K562 (cell line): ENCODE results near the gene REX1BD. TPM values are rescaled to one million over a fixed set of nuclear protein-coding genes. Genes with fewer than 3 reads are reported as not detected.

Source experiments
- ARNT ChIP-seq, 2 experiments: fragments of 450-650 bp; IDR thresholded peaks; 2 replicates each; pipeline ENCODE4 v1.6.1; 2016; ENCODE audit warnings: mild to moderate bottlenecking in 1 of 2
- ASH1L ChIP-seq: fragments of 450-650 bp; IDR thresholded peaks from 2 replicates; pipeline ENCODE4 v1.6.1; 2018; ENCODE audit warnings: borderline replicate concordance, mild to moderate bottlenecking, low read depth; ENCODE audit not compliant: partially characterized antibody
- BACH1 ChIP-seq: fragments of 200-800 bp; sonication (Bioruptor generic); IDR thresholded peaks from 2 replicates; pipeline ENCODE4 v1.6.1; 2016; ENCODE audit warnings: missing genetic modification characterization, missing compliant biosample characterization
- BHLHE40 ChIP-seq: IDR thresholded peaks from 2 replicates; pipeline ENCODE4 v1.6.1; 2011; ENCODE audit warnings: low read length, improper control_type of control experiment
- CBX3 ChIP-seq, 2 experiments: IDR thresholded peaks; 1 replicate in 1 of 2; 2 replicates in 1 of 2; pipeline ENCODE4 v1.6.1; 2012; ENCODE audit warnings: inconsistent platforms in 2 of 2, low read length in 2 of 2, borderline replicate concordance in 1 of 2, control low read depth in 1 of 2
- CREB3L1 ChIP-seq: fragments of 450-650 bp; IDR thresholded peaks from 2 replicates; pipeline ENCODE4 v1.6.1; 2014; ENCODE audit warnings: low read depth, mild to moderate bottlenecking, moderate library complexity, borderline replicate concordance
- CXXC5 ChIP-seq: fragments of 250-450 bp; sonication (Bioruptor Pico); IDR thresholded peaks from 2 replicates; pipeline ENCODE4 v1.8.0; 2022; ENCODE audit warnings: inconsistent platforms, mild to moderate bottlenecking, moderate library complexity
- ETV5 ChIP-seq: sonication (generic); formaldehyde crosslinking; IDR thresholded peaks from 2 replicates; pipeline ENCODE4 v1.4.0; 2020; ENCODE audit warnings: low read depth, mild to moderate bottlenecking, missing genetic modification reagents
- GABPA ChIP-seq: fragments of 200-800 bp; sonication (Bioruptor generic); conservative IDR thresholded peaks from 2 replicates; pipeline ENCODE4 v1.6.1; 2016; ENCODE audit warnings: low read depth, missing genetic modification characterization, missing compliant biosample characterization
- GATAD2A ChIP-seq: fragments of 450-650 bp; IDR thresholded peaks from 2 replicates; pipeline ENCODE4 v1.6.1; 2017
- MAFK ChIP-seq: IDR thresholded peaks from 2 replicates; pipeline ENCODE4 v1.6.1; 2011; ENCODE audit warnings: low read length, improper control_type of control experiment
- MCM5 ChIP-seq: fragments of 450-650 bp; IDR thresholded peaks from 2 replicates; pipeline ENCODE4 v1.6.1; 2016; ENCODE audit warnings: low read depth
- MLX ChIP-seq, 2 experiments: fragments of 450-650 bp in 1 of 2; sonication (generic) in 1 of 2; formaldehyde crosslinking; conservative IDR thresholded peaks; 2 replicates each; pipeline versions ENCODE4 v1.4.0 to v1.8.1; 2020 to 2022; ENCODE audit warnings: mild to moderate bottlenecking in 1 of 2, missing genetic modification reagents in 1 of 2
- MYC ChIP-seq, 2 experiments: fragments of 250-450 bp in 1 of 2; sonication (Bioruptor Pico) in 1 of 2; IDR thresholded peaks; 2 replicates each; pipeline versions ENCODE4 v1.5.1 to v1.6.1; 2012 to 2021; ENCODE audit warnings: low read depth in 2 of 2, borderline replicate concordance in 1 of 2, improper control_type of control experiment in 1 of 2, low read length in 1 of 2, mild to moderate bottlenecking in 1 of 2, moderate library complexity in 1 of 2
- NR1H2 ChIP-seq: sonication (generic); formaldehyde crosslinking; IDR thresholded peaks from 2 replicates; pipeline ENCODE4 v1.4.0; 2020; ENCODE audit warnings: mild to moderate bottlenecking, missing genetic modification reagents
- PHF21A ChIP-seq: fragments of 450-650 bp; IDR thresholded peaks from 2 replicates; pipeline ENCODE4 v1.6.1; 2017; ENCODE audit warnings: low read depth, borderline replicate concordance
- POLR2B ChIP-seq: fragments of 450-650 bp; IDR thresholded peaks from 2 replicates; pipeline ENCODE4 v1.6.1; 2018; ENCODE audit warnings: low read depth; ENCODE audit not compliant: partially characterized antibody
- RFX7 ChIP-seq: fragments of 250-450 bp; sonication (Bioruptor Pico); IDR thresholded peaks from 2 replicates; pipeline ENCODE4 v1.5.1; 2021; ENCODE audit warnings: mild to moderate bottlenecking
- SPI1 ChIP-seq: IDR thresholded peaks from 2 replicates; pipeline ENCODE4 v1.6.1; 2011; ENCODE audit warnings: low read depth, low read length, control low read depth, borderline replicate concordance
- TBP ChIP-seq: optimal IDR thresholded peaks from 2 replicates; pipeline ENCODE3; 2011; ENCODE audit warnings: low read depth, low read length, improper control_type of control experiment
- YBX1 ChIP-seq: fragments of 450-650 bp; IDR thresholded peaks from 2 replicates; pipeline ENCODE4 v1.7.1; 2016; ENCODE audit warnings: mild to moderate bottlenecking
- ZNF384 ChIP-seq: IDR thresholded peaks from 2 replicates; pipeline ENCODE4 v1.6.1; 2012; ENCODE audit warnings: low read depth, low read length, improper control_type of control experiment
- polyA plus RNA-seq, 8 experiments: library from polyadenylated mRNA; depleted of rRNA in 4 of 8; stranded (reverse) in 5 of 8; unstranded in 3 of 8; fragments of >200 nt; fragmentation: Nextera tagmentation in 2 of 8; fragmentation: Illumina TruSeq in 1 of 8; extraction: Ambion mirVana in 2 of 8; extraction: Trizol in 1 of 8; gene quantifications; 2 replicates each; pipeline versions ENCODE4 v1.2.1 to v1.2.3, GENCODE V29; 2011 to 2014; ENCODE audit warnings: inconsistent platforms in 1 of 8, missing spikeins in 1 of 8
- total RNA-seq, 7 experiments: library from RNA; depleted of rRNA in 6 of 7; stranded (reverse); fragments of >200 nt in 6 of 7; fragmentation: Illumina TruSeq in 2 of 7; extraction: Trizol in 2 of 7; gene quantifications; 2 replicates each; pipeline versions ENCODE4 v1.2.1 to v1.2.3, GENCODE V29; 2011 to 2021; ENCODE audit warnings: low replicate concordance in 1 of 7
- TF ChIP-seq, protein P1 (sequence below): fragments of 450-650 bp; formaldehyde crosslinking; IDR thresholded peaks from 2 replicates; pipeline ENCODE4 v1.4.0; 2020; ENCODE audit warnings: mild to moderate bottlenecking, moderate library complexity
- TF ChIP-seq, protein P2 (sequence below): fragments of 450-650 bp; IDR thresholded peaks from 2 replicates; pipeline ENCODE4 v1.6.1; 2016; ENCODE audit warnings: antibody characterized with exemption

Gene REX1BD
- total and polyA plus RNA-seq, 9 of the 15 experiments (the other 6 are each of a cell fraction or from before 2014, with no cell fraction given), result 1.9 to 136 (median 13.8) TPM

GRCh38 chr19:18557411-18558201 lies 31.0 kb upstream of the REX1BD start, which contains the start of gene KXD1 (continued):
- TF ChIP-seq CXXC5 (CRISPR knock-in tag) (peak; percentile 98), GABPA (peak; percentile 83), RFX7 (CRISPR knock-in tag) (no peak), CBX3 (IDR thresholded peaks at IDR 0.05; ENCODE audit: borderline replicate concordance in 1 of 2, low read length in 2 of 2) (peak in 1 of 2 experiments; percentile 98; a peak in 2 of 3 replicates), SPI1 (peak; percentile 64), GATAD2A (peak; percentile 86), YBX1 (no peak), MYC (IDR thresholded peaks at IDR 0.05; ENCODE audit: low read depth, low read length) (peak; percentile 93), MYC (CRISPR knock-in tag; IDR thresholded peaks at IDR 0.05; ENCODE audit: borderline replicate concordance, low read depth) (no peak), BHLHE40 (peak; percentile 75), ZNF384 (peak; percentile 60; the same call in 1 of the 2 replicates), POLR2B (no peak), NR1H2 (CRISPR knock-in tag) (no peak), ARNT (IDR thresholded peaks at IDR 0.05) (peak; percentile 66 to 77; a peak in 3 of 4 replicates), ASH1L (peak; percentile 52), MCM5 (no peak), CREB3L1 (peak; percentile 51; the same call in 1 of the 2 replicates), ETV5 (CRISPR knock-in tag) (peak; percentile 86), TBP (peak; percentile 61), BACH1 (tag) (no peak), MAFK (no peak), MLX (CRISPR knock-in tag; conservative IDR thresholded peaks at IDR 0.05) (no peak), PHF21A (no peak)
- TF ChIP-seq, protein P1, sequence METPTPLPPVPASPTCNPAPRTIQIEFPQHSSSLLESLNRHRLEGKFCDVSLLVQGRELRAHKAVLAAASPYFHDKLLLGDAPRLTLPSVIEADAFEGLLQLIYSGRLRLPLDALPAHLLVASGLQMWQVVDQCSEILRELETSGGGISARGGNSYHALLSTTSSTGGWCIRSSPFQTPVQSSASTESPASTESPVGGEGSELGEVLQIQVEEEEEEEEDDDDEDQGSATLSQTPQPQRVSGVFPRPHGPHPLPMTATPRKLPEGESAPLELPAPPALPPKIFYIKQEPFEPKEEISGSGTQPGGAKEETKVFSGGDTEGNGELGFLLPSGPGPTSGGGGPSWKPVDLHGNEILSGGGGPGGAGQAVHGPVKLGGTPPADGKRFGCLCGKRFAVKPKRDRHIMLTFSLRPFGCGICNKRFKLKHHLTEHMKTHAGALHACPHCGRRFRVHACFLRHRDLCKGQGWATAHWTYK (CRISPR knock-in tag), result no peak
- TF ChIP-seq, protein P2, sequence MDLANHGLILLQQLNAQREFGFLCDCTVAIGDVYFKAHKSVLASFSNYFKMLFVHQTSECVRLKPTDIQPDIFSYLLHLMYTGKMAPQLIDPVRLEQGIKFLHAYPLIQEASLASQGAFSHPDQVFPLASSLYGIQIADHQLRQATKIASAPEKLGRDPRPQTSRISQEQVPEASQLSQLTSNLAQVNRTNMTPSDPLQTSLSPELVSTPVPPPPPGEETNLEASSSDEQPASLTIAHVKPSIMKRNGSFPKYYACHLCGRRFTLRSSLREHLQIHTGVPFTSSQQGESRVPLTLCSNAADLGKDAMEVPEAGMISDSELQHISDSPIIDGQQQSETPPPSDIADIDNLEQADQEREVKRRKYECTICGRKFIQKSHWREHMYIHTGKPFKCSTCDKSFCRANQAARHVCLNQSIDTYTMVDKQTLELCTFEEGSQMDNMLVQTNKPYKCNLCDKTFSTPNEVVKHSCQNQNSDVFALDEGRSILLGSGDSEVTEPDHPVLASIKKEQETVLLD, result peak; percentile 98
